ENCODE measurements around the gene MAFB.

DNA sequence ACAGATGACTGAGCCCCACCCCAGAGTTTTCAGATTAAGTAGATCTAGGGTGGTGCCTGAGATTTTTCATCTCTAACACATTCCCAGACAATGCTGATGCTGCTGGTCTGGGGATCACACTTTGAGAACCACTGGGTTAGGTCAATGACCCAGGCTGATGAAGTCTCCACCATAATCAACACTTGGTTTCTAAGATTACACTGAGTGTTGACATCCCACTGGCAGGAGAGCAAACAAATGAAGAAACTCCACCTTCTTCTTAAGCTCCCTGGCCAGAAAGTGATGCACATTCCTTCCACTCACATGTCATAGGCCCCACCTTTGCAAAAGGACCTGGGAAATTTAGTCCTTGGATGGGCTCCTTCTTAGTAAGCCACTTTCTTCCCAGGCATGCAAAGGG lies 53.1 kb downstream of the MAFB start:
- TF ChIP-seq, protein P1, sequence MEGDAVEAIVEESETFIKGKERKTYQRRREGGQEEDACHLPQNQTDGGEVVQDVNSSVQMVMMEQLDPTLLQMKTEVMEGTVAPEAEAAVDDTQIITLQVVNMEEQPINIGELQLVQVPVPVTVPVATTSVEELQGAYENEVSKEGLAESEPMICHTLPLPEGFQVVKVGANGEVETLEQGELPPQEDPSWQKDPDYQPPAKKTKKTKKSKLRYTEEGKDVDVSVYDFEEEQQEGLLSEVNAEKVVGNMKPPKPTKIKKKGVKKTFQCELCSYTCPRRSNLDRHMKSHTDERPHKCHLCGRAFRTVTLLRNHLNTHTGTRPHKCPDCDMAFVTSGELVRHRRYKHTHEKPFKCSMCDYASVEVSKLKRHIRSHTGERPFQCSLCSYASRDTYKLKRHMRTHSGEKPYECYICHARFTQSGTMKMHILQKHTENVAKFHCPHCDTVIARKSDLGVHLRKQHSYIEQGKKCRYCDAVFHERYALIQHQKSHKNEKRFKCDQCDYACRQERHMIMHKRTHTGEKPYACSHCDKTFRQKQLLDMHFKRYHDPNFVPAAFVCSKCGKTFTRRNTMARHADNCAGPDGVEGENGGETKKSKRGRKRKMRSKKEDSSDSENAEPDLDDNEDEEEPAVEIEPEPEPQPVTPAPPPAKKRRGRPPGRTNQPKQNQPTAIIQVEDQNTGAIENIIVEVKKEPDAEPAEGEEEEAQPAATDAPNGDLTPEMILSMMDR (conservative IDR thresholded peaks at IDR 0.05 in 1 of 2, IDR thresholded peaks at IDR 0.05 in 1 of 2; ENCODE audit: low read depth in 1 of 2, low read length in 2 of 2), result no peak
- TF ChIP-seq EZH2 (IDR thresholded peaks at IDR 0.05; ENCODE audit: low read length, missing control alignments), result no peak

All from fibroblast of lung (primary cell).